Endothelial cell of umbilical vein (primary cell): ENCODE data around the gene BCAR3.

Source experiments
- EZH2 ChIP-seq: IDR thresholded peaks from 2 replicates; pipeline ENCODE4 v1.6.1; 2012; ENCODE audit warnings: borderline replicate concordance, low read depth, mild to moderate bottlenecking, moderate library complexity, low read length, inconsistent platforms; ENCODE audit not compliant: severe bottlenecking
- GATA2 ChIP-seq: IDR thresholded peaks from 2 replicates; pipeline ENCODE4 v1.7.0; 2011; ENCODE audit warnings: low read depth, mild to moderate bottlenecking, moderate library complexity, mixed read lengths, low read length; ENCODE audit not compliant: insufficient read length, insufficient read depth
- MYC ChIP-seq: IDR thresholded peaks from one replicate; pipeline ENCODE4 v1.6.1; 2011; ENCODE audit warnings: mild to moderate bottlenecking, low read depth, low read length
- POLR2A ChIP-seq: IDR thresholded peaks from 2 replicates; pipeline ENCODE4 v1.6.1; 2012; ENCODE audit warnings: low read depth, mild to moderate bottlenecking, control low read depth, low read length
- TF ChIP-seq, protein P1 (sequence below), 2 donors: IDR thresholded peaks; 1 replicate in 1 of 2; 2 replicates in 1 of 2; pipeline ENCODE4 v1.5.1; 2011; ENCODE audit warnings: low read length in 2 of 2, mild to moderate bottlenecking in 2 of 2, moderate library complexity in 2 of 2, control low read depth in 1 of 2, inconsistent platforms in 1 of 2, low read depth in 1 of 2; ENCODE audit not compliant: insufficient read depth in 1 of 2; ENCODE audit errors: extremely low read depth in 1 of 2

GRCh38 chr1:93549811-93550210, 131.8 kb downstream of the BCAR3 start:
- TF ChIP-seq, protein P1, sequence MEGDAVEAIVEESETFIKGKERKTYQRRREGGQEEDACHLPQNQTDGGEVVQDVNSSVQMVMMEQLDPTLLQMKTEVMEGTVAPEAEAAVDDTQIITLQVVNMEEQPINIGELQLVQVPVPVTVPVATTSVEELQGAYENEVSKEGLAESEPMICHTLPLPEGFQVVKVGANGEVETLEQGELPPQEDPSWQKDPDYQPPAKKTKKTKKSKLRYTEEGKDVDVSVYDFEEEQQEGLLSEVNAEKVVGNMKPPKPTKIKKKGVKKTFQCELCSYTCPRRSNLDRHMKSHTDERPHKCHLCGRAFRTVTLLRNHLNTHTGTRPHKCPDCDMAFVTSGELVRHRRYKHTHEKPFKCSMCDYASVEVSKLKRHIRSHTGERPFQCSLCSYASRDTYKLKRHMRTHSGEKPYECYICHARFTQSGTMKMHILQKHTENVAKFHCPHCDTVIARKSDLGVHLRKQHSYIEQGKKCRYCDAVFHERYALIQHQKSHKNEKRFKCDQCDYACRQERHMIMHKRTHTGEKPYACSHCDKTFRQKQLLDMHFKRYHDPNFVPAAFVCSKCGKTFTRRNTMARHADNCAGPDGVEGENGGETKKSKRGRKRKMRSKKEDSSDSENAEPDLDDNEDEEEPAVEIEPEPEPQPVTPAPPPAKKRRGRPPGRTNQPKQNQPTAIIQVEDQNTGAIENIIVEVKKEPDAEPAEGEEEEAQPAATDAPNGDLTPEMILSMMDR (IDR thresholded peaks at IDR 0.05; ENCODE audit: extremely low read depth in 1 of 2, insufficient read depth in 1 of 2, low read depth in 1 of 2, low read length in 2 of 2), result no peak
- TF ChIP-seq MYC, result no peak
- no peak for TF ChIP-seq EZH2
- no peak for TF ChIP-seq POLR2A
- no peak for TF ChIP-seq GATA2
